Adrenal gland (tissue), 5 donors: ENCODE results near the gene FARP1.

Experiments
- POLR2A ChIP-seq, 2 donors: fragments of 450-650 bp; IDR thresholded peaks; one replicate each; pipeline ENCODE4 v1.6.1; 2017; ENCODE audit warnings: antibody characterized with exemption in 2 of 2, mild to moderate bottlenecking in 2 of 2, moderate library complexity in 1 of 2
- TF ChIP-seq, protein P1 (sequence below), 6 experiments: fragments of 450-650 bp in 4 of 6; fragments of 200-600 bp in 2 of 6; sonication (generic) in 1 of 6; IDR thresholded peaks; 1 replicate in 5 of 6; 2 replicates in 1 of 6; pipeline versions ENCODE4 v1.5.1 to v1.8.0; 2016 to 2021; ENCODE audit warnings: antibody characterized with exemption in 6 of 6, mild to moderate bottlenecking in 2 of 6, moderate library complexity in 1 of 6
- donor health status: DM: no; HTN: no; CAD: no.

DNA sequence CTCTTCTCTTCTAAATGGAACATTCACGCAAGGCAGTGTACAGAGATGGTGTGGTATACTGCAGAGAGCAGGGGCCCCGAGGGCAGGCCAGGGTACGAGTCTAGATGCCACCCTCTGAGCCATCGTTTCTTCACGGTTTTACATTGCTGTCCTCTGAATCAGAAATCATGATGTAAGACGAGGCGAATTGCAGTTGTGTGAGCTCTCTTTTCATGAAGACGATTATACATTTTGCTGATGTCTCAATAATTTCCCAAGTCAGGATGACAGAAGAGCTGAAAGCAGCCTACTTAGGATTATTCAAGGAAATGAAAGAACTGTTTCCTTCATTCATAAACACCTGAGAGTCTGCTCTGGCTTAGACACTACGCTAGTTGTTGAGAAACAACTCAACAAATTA, 127.9 kb downstream of the FARP1 start:
- TF ChIP-seq, protein P1, sequence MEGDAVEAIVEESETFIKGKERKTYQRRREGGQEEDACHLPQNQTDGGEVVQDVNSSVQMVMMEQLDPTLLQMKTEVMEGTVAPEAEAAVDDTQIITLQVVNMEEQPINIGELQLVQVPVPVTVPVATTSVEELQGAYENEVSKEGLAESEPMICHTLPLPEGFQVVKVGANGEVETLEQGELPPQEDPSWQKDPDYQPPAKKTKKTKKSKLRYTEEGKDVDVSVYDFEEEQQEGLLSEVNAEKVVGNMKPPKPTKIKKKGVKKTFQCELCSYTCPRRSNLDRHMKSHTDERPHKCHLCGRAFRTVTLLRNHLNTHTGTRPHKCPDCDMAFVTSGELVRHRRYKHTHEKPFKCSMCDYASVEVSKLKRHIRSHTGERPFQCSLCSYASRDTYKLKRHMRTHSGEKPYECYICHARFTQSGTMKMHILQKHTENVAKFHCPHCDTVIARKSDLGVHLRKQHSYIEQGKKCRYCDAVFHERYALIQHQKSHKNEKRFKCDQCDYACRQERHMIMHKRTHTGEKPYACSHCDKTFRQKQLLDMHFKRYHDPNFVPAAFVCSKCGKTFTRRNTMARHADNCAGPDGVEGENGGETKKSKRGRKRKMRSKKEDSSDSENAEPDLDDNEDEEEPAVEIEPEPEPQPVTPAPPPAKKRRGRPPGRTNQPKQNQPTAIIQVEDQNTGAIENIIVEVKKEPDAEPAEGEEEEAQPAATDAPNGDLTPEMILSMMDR (IDR thresholded peaks at IDR 0.05): no peak
- TF ChIP-seq POLR2A (IDR thresholded peaks at IDR 0.05): no peak
